Motor neuron (in vitro differentiated cells): ENCODE data around the gene TMEM163. TPM values are rescaled to one million over a fixed set of nuclear protein-coding genes. Genes with fewer than 3 reads are reported as not detected.
A peak's percentile ranks its signal among the peaks of the same experiment; 100 is the strongest.
"Not testable (repeated sequence)": the region's sequence is repeated elsewhere in the genome, so short reads cannot be mapped to it uniquely, and the experiment has no call there.

Experiments
- ATAC-seq, 8 experiments: fragments of 200-7000 bp; cut with Tn5 transposase; replicated peaks in 6 of 8; 2 replicates each; pipeline ENCODE4 v1.8.0; 2021; ENCODE audit warnings: mild to moderate bottlenecking in 8 of 8, moderate library complexity in 8 of 8
- H3K27ac ChIP-seq, 2 donors: fragments of 250-450 bp; sonication (Bioruptor Pico); 2 replicates each; pipeline ENCODE4 v1.9.0; 2021; ENCODE audit warnings: antibody characterized with exemption in 2 of 2, mild to moderate bottlenecking in 2 of 2, moderate library complexity in 1 of 2
- H3K4me1 ChIP-seq, 2 donors: fragments of 250-450 bp; sonication (Bioruptor Pico); replicated peaks in 1 of 2; 2 replicates each; pipeline ENCODE4 v1.6.1; 2021; ENCODE audit warnings: antibody characterized with exemption in 2 of 2, mild to moderate bottlenecking in 2 of 2, moderate library complexity in 1 of 2
- H3K4me3 ChIP-seq, 5 donors: fragments of 250-450 bp; sonication (Bioruptor Pico); 2 replicates each; pipeline ENCODE4 v1.9.0; 2021; ENCODE audit warnings: antibody characterized with exemption in 5 of 5, mild to moderate bottlenecking in 5 of 5, moderate library complexity in 4 of 5
- WGBS, 10 experiments: fragments of 450-650 bp; shearing (Covaris generic); methylation state at CpG; one replicate each; pipeline ENCODE4 v1.0.0; 2022; 5-methylcytosine and 5-hydroxymethylcytosine counted together
- in situ Hi-C, 9 experiments: fragments of 400-800 bp; cut with MboI; loops; one replicate each; pipeline ENCODE4 v1.15.0; 2021; ENCODE audit warnings: low sequenced_read_pairs in 9 of 9, low pct_unique_long_range_greater_than_20kb in 2 of 9; ENCODE audit not compliant: unreplicated experiment in 9 of 9
- total RNA-seq, 8 experiments: library from RNA; unstranded; fragments of 300-600 nt; gene quantifications; 2 replicates each; pipeline versions ENCODE4 v1.2.3 to v1.2.4, GENCODE V29; 2022

TMEM163 gene
- total RNA-seq, 8 experiments from 2014 or later = 0.31 to 11.2 (median 0.87) TPM

DNA sequence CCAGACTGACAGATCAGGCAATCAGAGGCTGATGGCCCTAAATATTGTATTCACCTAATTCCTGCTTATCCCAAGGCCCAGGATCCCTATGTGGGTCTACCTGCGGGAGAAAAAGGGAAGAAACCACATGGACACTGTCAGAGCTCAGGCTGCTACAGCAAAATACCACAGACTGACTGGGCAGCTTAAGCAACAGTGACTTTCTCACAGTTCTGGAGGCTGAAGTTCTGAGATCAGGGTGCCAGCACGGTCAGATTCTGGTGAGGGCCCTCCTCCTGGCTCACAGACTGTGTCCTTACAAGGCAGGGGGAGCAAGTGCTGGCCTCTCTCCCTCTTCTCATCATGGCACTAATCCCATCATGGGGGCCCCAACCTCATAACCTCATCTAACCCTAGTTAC lies 181.7 kb downstream of the TMEM163 start:
- 17 to 100% (median 50%) methylated on average over 1 to 2 of the region's 2 CpGs; no CpG with 5 or more reads in 4 of the 10 experiments for WGBS, 10 experiments
- in situ Hi-C loops = no loop called here
- Histone ChIP-seq H3K4me1 (peaks cover 0 to 17% of the 10 kb centered on the region in 2 donors), H3K27ac (no peak overlapping the region), H3K4me3 (no peak overlapping the region)
- ATAC-seq = no peak

GRCh38 chr2:134536296-134536695 lies 182.5 kb downstream of the TMEM163 start:
- in situ Hi-C loops = no loop called here
- Histone ChIP-seq H3K27ac (no peak overlapping the region), H3K4me1 (peaks cover 0 to 20% of the 10 kb centered on the region in 2 donors), H3K4me3 (no peak overlapping the region)
- ATAC-seq = no peak
- WGBS, 10 experiments = 11 to 100% (median 79%) methylated on average over 1 to 5 of the region's 8 CpGs; no CpG with 5 or more reads in 3 of the 10 experiments

DNA sequence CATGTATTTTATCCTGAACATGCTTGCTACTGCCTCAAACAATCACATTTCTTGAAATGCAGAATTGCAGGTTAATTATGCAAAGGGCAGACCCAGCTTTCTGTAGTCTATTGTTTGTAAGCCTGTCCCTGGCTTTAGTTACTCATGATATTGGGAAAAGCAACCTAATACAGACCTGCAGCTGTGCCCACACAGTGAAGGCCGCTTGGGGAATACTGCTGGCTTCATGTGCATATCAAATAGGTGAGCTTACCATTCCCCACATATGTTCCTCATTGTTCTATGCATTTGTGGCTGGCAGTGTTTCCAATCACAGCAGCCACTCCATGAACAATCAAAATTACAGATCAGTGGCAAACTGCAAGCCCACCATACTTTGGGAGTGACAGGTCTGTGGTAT lies 186.3 kb downstream of the TMEM163 start:
- 0 to 67% (median 14%) methylated on average over 1 of the region's 1 CpG; no CpG with 5 or more reads in 5 of the 10 experiments for WGBS, 10 experiments
- in situ Hi-C loops = no loop called here

GRCh38 chr2:134527381-134527780 lies 191.4 kb downstream of the TMEM163 start:
- ATAC-seq = no peak
- no peak overlapping the region for H3K4me3 ChIP-seq
- 10 to 100% (median 82%) methylated on average over 1 to 6 of the region's 6 CpGs; no CpG with 5 or more reads in 1 of the 10 experiments for whole genome bisulfite sequencing, 10 experiments
- in situ Hi-C loops = no loop called here
- no peak overlapping the region for H3K27ac ChIP-seq
- peaks cover 9 to 18% of the 10 kb centered on the region in 2 donors for H3K4me1 ChIP-seq

More for the DNA sequence above, 186.3 kb downstream of the TMEM163 start:
- Histone ChIP-seq H3K27ac (no peak overlapping the region), H3K4me1 (peaks cover 0 to 18% of the 10 kb centered on the region in 2 donors), H3K4me3 (no peak overlapping the region)
- peak in 4 of 8 experiments; percentile 28 to 62 (median 57) for ATAC-seq

GRCh38 chr2:134522496-134523455 lies 196.0 kb downstream of the TMEM163 start:
- WGBS, 10 experiments = 4 to 52% (median 26%) methylated on average over 2 to 13 of the region's 13 CpGs
- Histone ChIP-seq H3K27ac (peak overlapping the region in 1 of 2 donors; percentile 27), H3K4me3 (no peak overlapping the region), H3K4me1 (peaks cover 9 to 17% of the 10 kb centered on the region in 2 donors)
- in situ Hi-C loops = no loop called here
- ATAC-seq = peak in 5 of 8 experiments; percentile 72 to 92 (median 87)

DNA sequence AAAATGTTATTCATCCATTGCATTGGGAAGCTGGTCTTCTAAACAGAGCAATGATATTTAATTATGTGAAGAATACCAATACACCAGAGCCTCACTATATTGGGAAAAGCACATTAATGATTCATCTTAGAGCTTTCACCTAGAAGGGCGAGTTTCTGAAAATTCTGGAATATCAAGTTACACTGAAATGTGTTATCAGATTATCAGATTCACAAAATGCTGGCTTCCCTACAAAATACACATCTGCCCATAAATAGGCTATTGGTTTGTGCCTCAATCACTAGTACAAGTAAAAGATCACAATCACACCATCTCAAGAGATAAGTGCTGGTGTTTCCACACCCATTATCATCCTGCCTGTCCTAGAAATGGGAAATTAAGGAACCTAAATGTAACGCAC lies 200.7 kb downstream of the TMEM163 start:
- no peak for ATAC-seq
- H3K27ac ChIP-seq = no peak overlapping the region
- 20 to 100% (median 58%) methylated on average over 1 to 2 of the region's 2 CpGs; no CpG with 5 or more reads in 2 of the 10 experiments for WGBS, 10 experiments
- H3K4me1 ChIP-seq = peaks cover 7 to 20% of the 10 kb centered on the region in 2 donors
- in situ Hi-C loops = no loop called here
- no peak overlapping the region for H3K4me3 ChIP-seq

GRCh38 chr2:134515137-134515536 lies 203.7 kb downstream of the TMEM163 start:
- H3K4me3 ChIP-seq = no peak overlapping the region
- ATAC-seq = no peak
- H3K4me1 ChIP-seq = peaks cover 0 to 11% of the 10 kb centered on the region in 2 donors
- in situ Hi-C loops = no loop called here
- no peak overlapping the region for H3K27ac ChIP-seq
- WGBS, 10 experiments = 0 to 68% (median 47%) methylated on average over 1 to 5 of the region's 5 CpGs

DNA sequence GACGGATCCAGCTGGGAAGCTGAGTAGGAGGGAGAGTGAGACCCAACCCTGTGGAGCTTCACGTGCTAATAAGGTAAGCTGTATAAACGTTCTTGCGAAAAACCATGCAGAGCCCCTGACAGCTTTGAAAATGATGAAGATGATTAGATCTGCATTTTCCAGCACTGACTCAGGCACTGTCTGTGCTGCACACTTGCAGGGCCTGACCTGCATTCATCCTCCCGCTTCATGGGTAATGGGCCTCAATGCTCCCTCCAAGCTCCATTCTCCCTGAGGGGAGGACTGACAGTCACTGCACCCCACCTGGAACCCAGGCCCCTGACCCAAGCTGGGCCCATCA lies 205.4 kb downstream of the TMEM163 start:
- H3K27ac ChIP-seq = no peak overlapping the region
- in situ Hi-C loops = no loop called here
- H3K4me1 ChIP-seq = peaks cover 4 to 14% of the 10 kb centered on the region in 2 donors
- 13 to 100% (median 75%) methylated on average over 1 to 3 of the region's 5 CpGs; no CpG with 5 or more reads in 4 of the 10 experiments for WGBS, 10 experiments
- no peak overlapping the region for H3K4me3 ChIP-seq
- peak in 5 of 8 experiments; percentile 51 to 96 (median 91) for ATAC-seq

DNA sequence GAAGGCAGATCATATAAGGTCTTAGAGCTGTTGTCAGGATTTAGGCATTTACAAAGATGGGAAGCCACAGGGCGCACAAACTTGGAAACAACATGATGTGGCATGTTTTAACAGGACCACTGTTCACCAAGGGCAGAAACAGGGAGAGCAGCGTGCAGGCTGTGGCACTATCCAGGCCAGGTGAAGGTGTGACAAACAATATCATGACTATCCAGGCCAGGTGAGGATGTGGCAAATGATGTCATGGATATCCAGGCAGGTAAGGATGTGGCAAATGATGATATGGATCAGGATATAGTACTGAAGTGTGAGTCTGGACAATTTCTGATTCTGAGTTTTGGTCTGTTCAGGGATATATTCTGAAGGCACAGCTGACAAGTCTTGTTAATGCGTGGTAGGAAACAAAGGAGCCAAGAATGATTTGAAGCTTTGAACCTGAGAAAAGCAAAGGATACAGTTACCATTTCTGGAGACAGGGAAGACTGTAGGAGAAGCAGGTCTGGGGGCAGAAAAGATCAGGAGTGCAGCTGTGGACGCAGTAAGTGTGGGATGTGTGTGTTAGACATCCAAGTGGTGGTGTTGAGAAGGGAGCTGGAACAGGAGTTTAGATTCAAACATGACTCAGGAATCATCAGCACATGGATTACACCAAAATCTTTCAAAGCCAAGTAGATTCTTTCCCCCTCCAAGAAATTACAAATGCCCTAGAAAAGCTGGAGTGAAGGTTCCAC lies 205.9 kb downstream of the TMEM163 start:
- peak in 4 of 8 experiments; percentile 16 to 41 (median 28) for ATAC-seq
- no peak overlapping the region for H3K4me3 ChIP-seq
- no peak overlapping the region for H3K27ac ChIP-seq
- peaks cover 9 to 20% of the 10 kb centered on the region in 2 donors for H3K4me1 ChIP-seq
- in situ Hi-C loops = no loop called here
- 0 to 100% (median 88%) methylated on average over 1 to 4 of the region's 4 CpGs; no CpG with 5 or more reads in 4 of the 10 experiments for WGBS, 10 experiments

DNA sequence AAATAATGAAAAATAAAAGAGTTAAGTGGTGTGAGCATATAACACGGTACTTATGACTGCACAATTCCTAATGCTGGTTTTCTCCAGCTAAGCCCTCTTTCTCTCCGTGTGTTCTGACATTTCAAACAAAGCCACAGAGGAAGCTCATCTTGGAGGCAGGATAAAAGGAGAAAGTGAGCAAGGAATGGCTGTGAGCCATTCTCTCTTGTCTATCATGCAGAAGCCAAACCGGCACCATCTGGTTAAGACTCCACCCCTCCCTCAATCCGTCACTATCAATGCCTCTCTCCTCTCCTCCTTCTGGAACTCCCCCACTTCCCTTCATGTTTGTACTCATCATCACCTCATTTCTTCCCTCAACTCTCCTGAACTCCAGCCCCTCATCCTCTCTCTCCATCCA lies 210.4 kb downstream of the TMEM163 start:
- WGBS, 10 experiments = 0 to 38% (median 15%) methylated on average over 1 to 4 of the region's 4 CpGs
- peak overlapping the region in 1 of 2 donors; percentile 20 for H3K27ac ChIP-seq
- peak in 6 of 8 experiments; percentile 40 to 76 (median 59) for ATAC-seq
- in situ Hi-C loops = no loop called here
- H3K4me1 ChIP-seq = peaks cover 22 to 25% of the 10 kb centered on the region in 2 donors
- H3K4me3 ChIP-seq = no peak overlapping the region

GRCh38 chr2:134507697-134508096 lies 211.1 kb downstream of the TMEM163 start:
- 18 to 100% (median 83%) methylated on average over 1 of the region's 1 CpG; no CpG with 5 or more reads in 7 of the 10 experiments for WGBS, 10 experiments
- peaks cover 19 to 25% of the 10 kb centered on the region in 2 donors for H3K4me1 ChIP-seq
- H3K27ac ChIP-seq = no peak overlapping the region
- H3K4me3 ChIP-seq = no peak overlapping the region
- ATAC-seq = no peak
- in situ Hi-C loops = no loop called here

GRCh38 chr2:134507159-134507558 lies 211.6 kb downstream of the TMEM163 start:
- H3K4me1 ChIP-seq = peaks cover 24 to 28% of the 10 kb centered on the region in 2 donors
- H3K27ac ChIP-seq, H3K4me3 ChIP-seq, in situ Hi-C loops, ATAC-seq: not testable (repeated sequence)
- 79 to 100% (median 93%) methylated on average over 1 to 7 of the region's 8 CpGs; no CpG with 5 or more reads in 3 of the 10 experiments for WGBS, 10 experiments

- no peak overlapping the region for H3K27ac ChIP-seq
- 0 to 83% (median 63%) methylated on average over 1 to 4 of the region's 9 CpGs; no CpG with 5 or more reads in 3 of the 10 experiments for WGBS, 10 experiments
- peaks cover 28 to 36% of the 10 kb centered on the region in 2 donors for H3K4me1 ChIP-seq
- H3K4me3 ChIP-seq = no peak overlapping the region
- peak in 3 of 8 experiments; percentile 59 to 74 (median 64) for ATAC-seq
- in situ Hi-C loops = no loop called here
These were observed 213.4 kb downstream of the TMEM163 start for GRCh38 chr2:134505446-134505845.
